ENCODE results near the gene TOMM40.
"Not testable (repeated sequence)": the region's sequence is repeated elsewhere in the genome, so short reads cannot be mapped to it uniquely, and the experiment has no call there.

TOMM40 gene

GRCh38 chr19:44897835-44898234 is 6.8 kb downstream of the TOMM40 start:
- no peak overlapping the region for H3K4me3 ChIP-seq (ENCODE audit: low read length)
- TF ChIP-seq ZNF274 (IDR thresholded peaks at IDR 0.05; ENCODE audit: low read depth, low read length): no peak

DNA sequence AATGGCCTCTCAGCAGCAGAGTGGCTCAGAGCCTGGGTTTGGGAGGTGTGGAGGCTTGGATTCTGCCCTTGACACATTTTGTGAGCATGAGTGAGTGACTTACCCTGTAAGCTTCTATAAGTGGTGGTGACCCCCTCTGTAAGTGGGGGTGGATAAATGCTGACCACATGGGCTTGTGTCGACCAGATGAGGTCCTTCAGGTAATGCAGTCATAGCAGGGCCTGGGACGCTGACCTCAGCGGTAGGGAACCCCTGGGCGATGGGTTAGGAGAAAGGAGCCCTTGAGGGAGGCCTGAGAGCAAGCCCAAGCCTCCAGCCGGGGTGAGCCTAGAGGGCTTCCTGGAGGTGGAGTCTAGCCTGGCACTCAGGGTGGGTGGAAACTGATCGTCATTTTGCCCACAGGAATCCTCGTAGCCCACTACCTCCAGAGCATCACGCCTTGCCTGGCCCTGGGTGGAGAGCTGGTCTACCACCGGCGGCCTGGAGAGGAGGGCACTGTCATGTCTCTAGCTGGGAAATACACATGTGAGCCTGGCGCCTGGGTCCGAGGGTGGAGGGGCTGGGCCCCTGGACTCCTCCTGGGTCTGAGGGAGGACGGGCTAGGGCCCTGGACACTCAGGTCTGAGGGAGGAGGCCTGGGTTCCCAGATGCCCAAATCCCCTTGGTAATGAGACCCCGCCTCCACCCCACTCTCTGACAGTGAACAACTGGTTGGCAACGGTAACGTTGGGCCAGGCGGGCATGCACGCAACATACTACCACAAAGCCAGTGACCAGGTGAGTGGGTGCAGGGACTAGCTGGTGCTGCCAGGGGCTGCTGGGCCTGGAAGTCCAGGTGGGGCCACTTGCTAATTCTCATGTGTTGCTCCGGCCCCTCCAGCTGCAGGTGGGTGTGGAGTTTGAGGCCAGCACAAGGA is 9.5 kb downstream of the TOMM40 start:
- H3K4me3 ChIP-seq (ENCODE audit: low read length): no peak overlapping the region
- TF ChIP-seq ZNF274 (IDR thresholded peaks at IDR 0.05; ENCODE audit: low read depth, low read length): no peak

GRCh38 chr19:44903216-44903601 is 12.2 kb downstream of the TOMM40 start:
- no peak for TF ChIP-seq ZNF274 (IDR thresholded peaks at IDR 0.05; ENCODE audit: low read depth, low read length)
- no peak overlapping the region for H3K4me3 ChIP-seq (ENCODE audit: low read length)

GRCh38 chr19:44903602-44904425 is 12.8 kb downstream of the TOMM40 start:
- no peak for TF ChIP-seq ZNF274 (IDR thresholded peaks at IDR 0.05; ENCODE audit: low read depth, low read length)
- no peak overlapping the region for H3K4me3 ChIP-seq (ENCODE audit: low read length)

DNA sequence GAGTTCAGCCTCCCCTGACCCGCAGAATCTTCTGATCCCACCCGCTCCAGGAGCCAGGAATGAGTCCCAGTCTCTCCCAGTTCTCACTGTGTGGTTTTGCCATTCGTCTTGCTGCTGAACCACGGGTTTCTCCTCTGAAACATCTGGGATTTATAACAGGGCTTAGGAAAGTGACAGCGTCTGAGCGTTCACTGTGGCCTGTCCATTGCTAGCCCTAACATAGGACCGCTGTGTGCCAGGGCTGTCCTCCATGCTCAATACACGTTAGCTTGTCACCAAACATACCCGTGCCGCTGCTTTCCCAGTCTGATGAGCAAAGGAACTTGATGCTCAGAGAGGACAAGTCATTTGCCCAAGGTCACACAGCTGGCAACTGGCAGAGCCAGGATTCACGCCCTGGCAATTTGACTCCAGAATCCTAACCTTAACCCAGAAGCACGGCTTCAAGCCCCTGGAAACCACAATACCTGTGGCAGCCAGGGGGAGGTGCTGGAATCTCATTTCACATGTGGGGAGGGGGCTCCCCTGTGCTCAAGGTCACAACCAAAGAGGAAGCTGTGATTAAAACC is 13.5 kb downstream of the TOMM40 start:
- H3K4me3 ChIP-seq (ENCODE audit: low read length): no peak overlapping the region
- TF ChIP-seq ZNF274 (IDR thresholded peaks at IDR 0.05; ENCODE audit: low read depth, low read length): no peak

DNA sequence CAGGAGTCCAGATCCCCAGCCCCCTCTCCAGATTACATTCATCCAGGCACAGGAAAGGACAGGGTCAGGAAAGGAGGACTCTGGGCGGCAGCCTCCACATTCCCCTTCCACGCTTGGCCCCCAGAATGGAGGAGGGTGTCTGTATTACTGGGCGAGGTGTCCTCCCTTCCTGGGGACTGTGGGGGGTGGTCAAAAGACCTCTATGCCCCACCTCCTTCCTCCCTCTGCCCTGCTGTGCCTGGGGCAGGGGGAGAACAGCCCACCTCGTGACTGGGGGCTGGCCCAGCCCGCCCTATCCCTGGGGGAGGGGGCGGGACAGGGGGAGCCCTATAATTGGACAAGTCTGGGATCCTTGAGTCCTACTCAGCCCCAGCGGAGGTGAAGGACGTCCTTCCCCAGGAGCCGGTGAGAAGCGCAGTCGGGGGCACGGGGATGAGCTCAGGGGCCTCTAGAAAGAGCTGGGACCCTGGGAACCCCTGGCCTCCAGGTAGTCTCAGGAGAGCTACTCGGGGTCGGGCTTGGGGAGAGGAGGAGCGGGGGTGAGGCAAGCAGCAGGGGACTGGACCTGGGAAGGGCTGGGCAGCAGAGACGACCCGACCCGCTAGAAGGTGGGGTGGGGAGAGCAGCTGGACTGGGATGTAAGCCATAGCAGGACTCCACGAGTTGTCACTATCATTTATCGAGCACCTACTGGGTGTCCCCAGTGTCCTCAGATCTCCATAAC is 14.5 kb downstream of the TOMM40 start, which contains the start of gene APOE:
TSS of gene APOE (plus strand) at position 360 of the 724 bp plus-strand sequence. CDS start 829 bp downstream, outside the sequence.
- TF ChIP-seq ZNF274 (IDR thresholded peaks at IDR 0.05; ENCODE audit: low read depth, low read length): no peak
- H3K4me3 ChIP-seq (ENCODE audit: low read length): no peak within 1 kb of the TSS

GRCh38 chr19:44907613-44908012 is 16.6 kb downstream of the TOMM40 start:
- no peak for TF ChIP-seq ZNF274 (IDR thresholded peaks at IDR 0.05; ENCODE audit: low read depth, low read length)
- H3K4me3 ChIP-seq (ENCODE audit: low read length): no peak overlapping the region

DNA sequence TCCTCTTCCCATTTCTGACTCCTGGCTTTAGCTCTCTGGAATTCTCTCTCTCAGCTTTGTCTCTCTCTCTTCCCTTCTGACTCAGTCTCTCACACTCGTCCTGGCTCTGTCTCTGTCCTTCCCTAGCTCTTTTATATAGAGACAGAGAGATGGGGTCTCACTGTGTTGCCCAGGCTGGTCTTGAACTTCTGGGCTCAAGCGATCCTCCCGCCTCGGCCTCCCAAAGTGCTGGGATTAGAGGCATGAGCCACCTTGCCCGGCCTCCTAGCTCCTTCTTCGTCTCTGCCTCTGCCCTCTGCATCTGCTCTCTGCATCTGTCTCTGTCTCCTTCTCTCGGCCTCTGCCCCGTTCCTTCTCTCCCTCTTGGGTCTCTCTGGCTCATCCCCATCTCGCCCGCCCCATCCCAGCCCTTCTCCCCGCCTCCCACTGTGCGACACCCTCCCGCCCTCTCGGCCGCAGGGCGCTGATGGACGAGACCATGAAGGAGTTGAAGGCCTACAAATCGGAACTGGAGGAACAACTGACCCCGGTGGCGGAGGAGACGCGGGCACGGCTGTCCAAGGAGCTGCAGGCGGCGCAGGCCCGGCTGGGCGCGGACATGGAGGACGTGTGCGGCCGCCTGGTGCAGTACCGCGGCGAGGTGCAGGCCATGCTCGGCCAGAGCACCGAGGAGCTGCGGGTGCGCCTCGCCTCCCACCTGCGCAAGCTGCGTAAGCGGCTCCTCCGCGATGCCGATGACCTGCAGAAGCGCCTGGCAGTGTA is 17.2 kb downstream of the TOMM40 start:
- H3K4me3 ChIP-seq (ENCODE audit: low read length): no peak overlapping the region
- no peak for TF ChIP-seq ZNF274 (IDR thresholded peaks at IDR 0.05; ENCODE audit: low read depth, low read length)

DNA sequence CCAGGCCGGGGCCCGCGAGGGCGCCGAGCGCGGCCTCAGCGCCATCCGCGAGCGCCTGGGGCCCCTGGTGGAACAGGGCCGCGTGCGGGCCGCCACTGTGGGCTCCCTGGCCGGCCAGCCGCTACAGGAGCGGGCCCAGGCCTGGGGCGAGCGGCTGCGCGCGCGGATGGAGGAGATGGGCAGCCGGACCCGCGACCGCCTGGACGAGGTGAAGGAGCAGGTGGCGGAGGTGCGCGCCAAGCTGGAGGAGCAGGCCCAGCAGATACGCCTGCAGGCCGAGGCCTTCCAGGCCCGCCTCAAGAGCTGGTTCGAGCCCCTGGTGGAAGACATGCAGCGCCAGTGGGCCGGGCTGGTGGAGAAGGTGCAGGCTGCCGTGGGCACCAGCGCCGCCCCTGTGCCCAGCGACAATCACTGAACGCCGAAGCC is 17.8 kb downstream of the TOMM40 start:
- no peak overlapping the region for H3K4me3 ChIP-seq (ENCODE audit: low read length)
- no peak for TF ChIP-seq ZNF274 (IDR thresholded peaks at IDR 0.05; ENCODE audit: low read depth, low read length)

GRCh38 chr19:44909775-44910174 is 18.7 kb downstream of the TOMM40 start:
- no peak for TF ChIP-seq ZNF274 (IDR thresholded peaks at IDR 0.05; ENCODE audit: low read depth, low read length)
- H3K4me3 ChIP-seq (ENCODE audit: low read length): no peak overlapping the region

GRCh38 chr19:44911896-44912295 is 20.8 kb downstream of the TOMM40 start:
- H3K4me3 ChIP-seq (ENCODE audit: low read length): not testable (repeated sequence)

DNA sequence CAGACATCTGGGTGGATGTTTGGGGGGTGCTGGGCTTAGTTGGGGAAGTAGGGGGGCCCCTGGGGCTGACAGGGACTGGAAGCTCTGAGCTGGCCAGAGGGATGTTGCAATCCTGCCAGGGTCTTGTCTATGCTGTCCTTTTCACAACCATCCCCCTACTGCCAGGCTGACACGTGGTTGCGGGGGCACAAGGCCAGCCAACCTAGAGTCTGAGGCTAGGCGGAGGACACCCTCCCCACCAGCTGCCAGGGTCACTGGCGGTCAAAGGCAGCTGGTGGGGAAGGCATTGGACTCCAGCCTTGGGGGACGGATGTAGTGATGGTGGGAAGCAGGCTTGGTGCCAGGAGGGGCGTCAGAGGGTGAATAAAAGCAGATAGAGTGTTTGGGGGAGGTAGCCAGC is 21.8 kb downstream of the TOMM40 start:
- H3K4me3 ChIP-seq (ENCODE audit: low read length): no peak overlapping the region
- TF ChIP-seq ZNF274 (IDR thresholded peaks at IDR 0.05; ENCODE audit: low read depth, low read length): no peak

- H3K4me3 ChIP-seq (ENCODE audit: low read length): not testable (repeated sequence)
These were observed 22.7 kb downstream of the TOMM40 start for GRCh38 chr19:44913512-44914432.

- peak within 1 kb of the TSS; percentile 60; the same call in 1 of the 2 replicates for H3K4me3 ChIP-seq (ENCODE audit: low read length)
These were observed 23.6 kb downstream of the TOMM40 start, which contains the start of gene APOC1 for GRCh38 chr19:44914433-44915206. Gene APOC1, plus strand, starts transcription at chr19:44914608. Its CDS starts 284 bp downstream, at chr19:44914892.
